Measurements from ENCODE around the gene FLOT1.
"Not testable (repeated sequence)": the region's sequence is repeated elsewhere in the genome, so short reads cannot be mapped to it uniquely, and the experiment has no call there.

The FLOT1 gene

GRCh38 chr6:30721198-30722024 lies 21.1 kb downstream of the FLOT1 start:
- peak; percentile 98 for DNase-seq

- DNase-seq, result peak; percentile 70
These were observed 21.7 kb downstream of the FLOT1 start for GRCh38 chr6:30720738-30721197.

GRCh38 chr6:30719791-30720737 lies 22.4 kb downstream of the FLOT1 start, which contains the start of gene TUBB:
Gene TUBB (plus strand): TSS chr6:30720352. CDS start chr6:30720507, 155 bp downstream.
- peak; percentile 93 for DNase-seq

- DNase-seq, result no peak
These were observed 23.1 kb downstream of the FLOT1 start for GRCh38 chr6:30719356-30719755.

GRCh38 chr6:30717845-30718720 lies 24.4 kb downstream of the FLOT1 start:
- not testable (repeated sequence) for DNase-seq

GRCh38 chr6:30717129-30717844 lies 25.2 kb downstream of the FLOT1 start, which contains the start of gene MDC1:
Gene MDC1 (minus strand): TSS chr6:30717281. CDS start chr6:30715175, 2,106 bp downstream.
- DNase-seq, result peak; percentile 96

- DNase-seq, result no peak
These were observed 25.7 kb downstream of the FLOT1 start for GRCh38 chr6:30716879-30717128.

- no peak for DNase-seq
These were observed 28.2 kb downstream of the FLOT1 start for GRCh38 chr6:30714263-30714662.

- no peak for DNase-seq
These were observed 30.0 kb downstream of the FLOT1 start for GRCh38 chr6:30712441-30712945.

- no peak for DNase-seq
These were observed 30.6 kb downstream of the FLOT1 start for GRCh38 chr6:30711758-30712380.

GRCh38 chr6:30709101-30709868 lies 33.2 kb downstream of the FLOT1 start:
- DNase-seq, result no peak

GRCh38 chr6:30707281-30707850 lies 35.1 kb downstream of the FLOT1 start:
- no peak for DNase-seq

GRCh38 chr6:30705620-30706019 lies 36.9 kb downstream of the FLOT1 start:
- DNase-seq, result no peak

- DNase-seq, result no peak
These were observed 38.7 kb downstream of the FLOT1 start for GRCh38 chr6:30703821-30704220.

- no peak for DNase-seq
These were observed 39.5 kb downstream of the FLOT1 start for GRCh38 chr6:30703011-30703410.

- DNase-seq, result no peak
These were observed 42.1 kb downstream of the FLOT1 start for GRCh38 chr6:30700340-30700739.

- no peak for DNase-seq
These were observed 46.1 kb downstream of the FLOT1 start for GRCh38 chr6:30696432-30696831.

- no peak for DNase-seq
These were observed 51.2 kb downstream of the FLOT1 start for GRCh38 chr6:30691208-30691847.

- DNase-seq, result peak; percentile 78
These were observed 51.9 kb downstream of the FLOT1 start, which contains the start of gene NRM for GRCh38 chr6:30690403-30691207. Gene NRM (minus strand): TSS chr6:30690984. CDS start chr6:30690974, 10 bp downstream.

All from activated T-cell treated with anti-CD3 and anti-CD28 coated beads, Interleukin-2, amount 50 U/mL, for 1 hour (primary cell).